Measurements from ENCODE around the gene NPHP4.

NPHP4 gene

GRCh38 chr1:5831600-5832335 is 160.5 kb downstream of the NPHP4 start:
- no peak for DNase-seq

DNA sequence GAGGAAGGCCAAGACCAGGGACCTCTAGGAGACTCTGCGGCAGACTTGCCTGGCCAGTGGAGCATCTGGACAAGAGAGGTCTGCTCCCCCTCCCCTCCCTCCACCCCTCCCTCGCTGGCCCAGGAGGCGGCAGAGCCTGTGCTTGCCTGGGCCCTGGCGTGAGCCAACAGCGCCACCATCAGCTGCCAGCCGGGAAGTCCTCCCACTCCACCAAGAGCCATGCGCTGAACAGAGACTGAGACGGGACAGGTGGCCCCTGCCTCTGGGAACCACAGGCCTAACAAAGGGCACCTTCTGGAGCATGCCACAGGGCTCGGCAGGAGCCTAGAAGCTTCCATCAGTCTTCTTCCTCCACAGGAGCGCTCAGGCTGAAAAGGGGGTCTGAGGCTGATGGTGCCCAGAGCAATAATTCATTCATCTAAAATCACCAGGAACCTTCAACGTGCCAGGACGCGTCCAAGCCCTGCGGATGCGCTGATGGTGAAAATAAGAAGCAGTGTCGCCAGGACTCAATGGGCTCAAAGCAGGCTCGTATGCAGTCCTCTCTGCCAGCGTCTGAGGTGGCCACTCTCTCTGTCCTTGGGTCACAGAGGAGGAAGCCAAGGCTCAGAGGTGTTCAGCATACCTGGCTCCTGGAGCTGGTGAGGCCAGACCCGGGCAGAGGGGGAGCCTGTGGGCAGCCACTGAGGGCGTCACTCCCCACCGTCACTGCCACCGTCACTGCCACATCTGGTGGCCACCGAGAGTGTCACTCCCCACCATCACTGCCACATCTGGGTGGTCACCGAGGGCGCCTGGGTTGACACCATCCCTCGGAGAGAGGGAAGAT is 161.2 kb downstream of the NPHP4 start:
- no peak for DNase-seq

- no peak for DNase-seq
Observed at GRCh38 chr1:5829414-5829813, 162.8 kb downstream of the NPHP4 start.

DNA sequence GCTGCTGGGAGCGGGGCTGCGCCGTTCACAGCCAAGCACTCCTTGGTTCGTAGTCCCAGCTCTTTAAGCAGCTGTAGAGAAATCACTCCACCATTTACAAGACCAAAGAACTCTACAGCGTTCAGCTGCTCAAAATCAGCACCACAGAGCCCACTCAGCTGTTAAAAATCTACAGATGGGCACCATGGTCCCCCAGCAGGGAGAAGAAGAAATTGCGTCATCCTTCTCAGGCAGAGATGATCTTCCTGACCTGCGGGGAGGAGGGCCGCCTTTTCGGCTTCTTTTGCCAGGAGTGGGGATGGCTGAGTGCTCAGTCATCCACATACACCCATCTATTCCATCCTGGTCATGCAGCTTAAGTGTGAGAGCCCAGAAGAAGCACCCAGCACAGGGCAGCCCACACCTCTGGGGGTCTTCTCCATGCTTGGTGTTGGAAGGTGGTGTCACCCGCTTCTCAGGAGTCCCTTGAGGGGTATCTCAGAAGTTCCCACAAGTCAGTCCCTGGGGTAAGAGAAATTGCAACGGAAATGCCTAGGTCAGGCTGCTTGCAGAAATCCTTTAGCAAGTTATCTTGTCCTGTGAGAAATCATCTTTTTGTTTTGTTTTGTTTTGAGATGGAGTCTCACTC is 163.8 kb downstream of the NPHP4 start:
- DNase-seq: no peak

DNA sequence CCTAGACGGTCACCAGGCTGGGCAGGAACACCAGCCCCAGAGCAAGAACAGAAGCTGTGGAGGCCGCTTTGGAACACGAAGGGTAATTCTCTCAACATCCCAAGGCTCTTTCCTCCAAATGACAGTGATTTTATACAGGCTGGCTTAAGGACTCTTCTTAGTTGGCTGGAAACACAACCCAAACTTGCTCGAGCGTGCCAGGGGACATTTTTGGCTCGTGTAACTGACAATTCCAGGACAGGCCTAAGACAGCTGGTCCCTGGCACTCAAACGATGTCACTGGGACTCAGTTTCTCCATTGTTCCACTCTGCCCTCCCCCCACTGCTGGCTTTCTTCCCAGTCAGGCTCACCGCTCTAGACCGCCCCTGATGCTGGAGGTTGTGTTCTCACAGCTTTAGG is 164.7 kb downstream of the NPHP4 start:
- no peak for DNase-seq

DNA sequence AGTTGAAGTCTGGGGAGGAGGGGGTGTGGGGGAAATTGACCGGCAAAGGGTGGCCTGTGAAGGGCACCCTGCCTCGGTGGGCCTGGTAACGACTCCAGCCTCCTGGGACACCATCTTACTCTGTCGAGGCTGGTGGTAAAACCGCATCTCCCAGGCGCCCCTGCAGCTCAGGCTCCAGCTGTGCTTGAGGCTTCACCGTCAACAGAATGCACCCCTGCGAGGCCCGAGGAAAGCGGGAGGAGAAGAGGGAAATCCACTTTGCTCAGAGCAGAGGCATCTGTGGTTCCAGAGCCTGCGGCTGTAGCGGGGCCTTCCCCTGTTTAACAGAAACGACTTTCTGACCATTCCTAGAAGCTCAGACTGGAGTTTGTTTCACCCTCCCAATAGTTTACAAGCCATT is 165.6 kb downstream of the NPHP4 start:
- DNase-seq: no peak

- no peak for DNase-seq
Observed at GRCh38 chr1:5822726-5823125, 169.5 kb downstream of the NPHP4 start.

DNA sequence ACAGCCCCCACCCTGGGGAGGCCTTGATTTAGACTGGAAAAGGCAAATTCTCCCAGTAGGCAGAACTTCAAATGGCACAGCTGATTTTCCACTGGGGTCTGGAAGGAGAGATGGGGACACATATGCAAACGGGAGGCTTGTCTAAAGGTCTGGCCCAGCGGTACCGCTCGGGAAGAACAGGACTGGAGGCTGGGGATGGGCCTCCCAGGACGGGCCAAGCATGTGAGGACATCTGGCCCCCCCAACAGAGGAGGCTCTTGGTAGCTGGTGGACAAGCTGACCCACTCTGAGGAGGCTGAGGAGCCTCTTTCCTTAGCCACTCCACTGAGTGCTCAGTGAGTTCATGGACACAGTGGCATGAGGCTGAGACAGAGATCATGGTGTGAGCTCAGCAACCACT is 170.0 kb downstream of the NPHP4 start:
- no peak for DNase-seq

DNA sequence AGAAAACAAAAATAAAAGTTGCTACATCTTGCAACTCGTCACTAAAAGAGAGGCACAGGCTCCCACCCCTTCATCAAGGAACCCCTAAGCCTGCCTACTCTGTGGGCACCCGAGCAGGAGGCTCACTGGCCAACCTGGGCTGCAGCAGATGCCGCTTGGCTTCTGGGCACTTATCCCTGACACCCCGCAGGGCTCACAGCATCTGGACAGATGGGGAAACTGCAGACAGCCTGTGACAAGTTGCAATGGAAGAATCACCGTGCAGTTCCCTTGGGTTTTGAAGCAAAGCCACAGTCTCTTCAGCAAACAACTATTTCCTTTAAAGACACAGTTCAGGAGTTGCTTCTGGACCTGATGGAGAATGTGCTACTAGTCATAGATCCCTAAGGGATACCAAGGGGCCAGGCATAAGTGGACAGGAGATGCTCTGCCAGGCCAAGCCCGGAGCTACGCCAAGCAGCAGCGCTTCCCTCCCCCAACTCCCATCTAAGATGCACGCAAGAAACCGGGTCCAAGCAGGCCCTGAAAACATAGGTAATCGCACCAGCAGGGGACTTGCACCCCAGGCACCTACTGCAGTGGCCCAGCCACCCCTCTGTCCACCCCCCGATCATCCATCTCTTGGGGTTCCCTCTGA is 170.6 kb downstream of the NPHP4 start:
- DNase-seq: no peak

GRCh38 chr1:5820026-5820421 is 172.2 kb downstream of the NPHP4 start:
- DNase-seq: no peak

GRCh38 chr1:5819391-5820025 is 172.7 kb downstream of the NPHP4 start:
- no peak for DNase-seq

DNA sequence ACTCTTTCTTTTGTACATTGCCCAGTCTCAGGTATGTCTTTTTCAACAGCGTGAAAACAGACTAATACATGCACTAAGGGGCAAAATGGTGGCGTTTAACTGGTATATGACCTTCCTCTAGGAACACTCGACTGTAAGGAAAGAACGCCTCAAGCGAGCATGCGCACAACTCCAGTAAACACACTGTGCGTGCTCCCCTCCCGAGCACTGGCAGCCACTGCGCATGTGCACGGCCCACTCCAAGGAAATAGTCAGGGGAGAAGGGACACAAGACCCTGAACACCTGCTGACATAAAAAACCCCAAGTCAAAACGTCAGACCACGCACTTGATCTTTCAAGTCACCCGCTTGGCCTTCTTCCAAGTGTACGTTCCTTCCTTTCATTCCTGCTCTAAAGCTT is 173.5 kb downstream of the NPHP4 start:
- DNase-seq: no peak

DNA sequence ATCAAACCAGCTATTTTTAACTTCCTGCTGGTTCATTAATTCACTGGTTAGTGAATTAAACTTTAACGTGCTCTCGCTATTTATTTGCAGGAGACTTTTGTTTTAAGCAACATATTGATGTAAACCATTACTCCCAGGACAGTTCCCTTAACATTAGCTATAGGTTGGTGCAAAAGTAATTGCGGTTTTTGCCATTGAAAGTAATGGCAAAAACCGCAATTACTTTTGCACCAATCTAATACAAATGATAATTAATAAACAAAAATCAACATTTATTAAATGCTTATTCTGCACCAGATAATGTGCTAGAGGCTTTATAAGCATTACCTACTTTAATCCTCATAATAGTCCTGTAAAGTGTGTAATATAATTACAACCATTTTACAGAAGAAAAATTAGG is 176.5 kb downstream of the NPHP4 start:
- DNase-seq: no peak

DNA sequence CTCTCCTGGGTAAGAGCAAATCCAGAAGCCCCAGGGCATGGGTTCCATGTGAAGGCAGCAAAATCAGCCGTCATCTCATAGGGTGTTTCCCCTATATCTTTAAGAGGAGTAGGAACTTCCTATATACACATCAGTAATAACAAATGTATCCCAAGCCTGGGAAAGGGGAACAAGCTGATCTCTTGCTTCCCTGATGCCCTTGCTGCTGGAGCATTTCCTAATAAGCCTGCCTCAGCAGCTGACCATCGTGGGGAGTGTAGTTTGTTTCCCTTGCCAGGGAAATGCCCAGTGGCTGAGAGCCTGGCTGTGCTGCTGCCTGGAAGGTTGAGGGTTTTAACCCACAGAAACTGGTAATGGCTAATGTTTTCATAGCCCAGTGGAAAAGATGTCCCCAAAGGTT is 177.0 kb downstream of the NPHP4 start:
- DNase-seq: no peak

DNA sequence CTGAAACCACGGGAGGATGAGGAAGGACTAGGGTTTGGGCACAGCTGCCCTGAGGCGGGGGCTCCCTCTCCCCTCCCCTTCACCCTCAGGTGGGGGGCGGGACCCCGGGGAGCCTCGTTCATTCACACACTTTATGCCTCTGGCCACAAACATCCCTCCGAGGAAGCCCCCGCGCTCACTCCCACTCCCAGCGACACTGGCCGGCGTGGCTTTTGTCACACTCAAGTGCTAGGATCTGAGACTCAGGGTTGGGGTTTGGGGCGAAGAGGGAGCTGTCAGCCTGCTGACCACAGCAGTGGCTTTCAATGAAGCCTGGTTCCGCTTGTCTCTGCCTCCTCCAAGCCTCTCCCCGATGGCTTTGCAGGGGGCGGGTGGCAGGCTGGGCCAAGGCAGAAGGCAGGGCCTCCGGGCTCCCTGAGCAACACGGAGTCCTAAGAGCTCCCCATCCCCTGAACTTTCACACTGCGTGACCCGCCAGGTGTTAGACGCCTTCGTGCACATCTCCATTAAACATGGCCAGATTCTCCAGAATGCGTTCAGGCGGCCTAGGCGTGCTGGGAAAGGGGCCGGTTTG is 178.1 kb downstream of the NPHP4 start:
- DNase-seq: no peak

GRCh38 chr1:5813480-5813879 is 178.7 kb downstream of the NPHP4 start:
- DNase-seq: no peak

All from C1 segment of cervical spinal cord (tissue), 14 donors.